Measurements from ENCODE around the gene BORCS5. TPM values are rescaled to one million over a fixed set of nuclear protein-coding genes. Genes with fewer than 3 reads are reported as not detected.

BORCS5 gene
- total RNA-seq, 1 experiment from 2014 or later, result 13.9 TPM

DNA sequence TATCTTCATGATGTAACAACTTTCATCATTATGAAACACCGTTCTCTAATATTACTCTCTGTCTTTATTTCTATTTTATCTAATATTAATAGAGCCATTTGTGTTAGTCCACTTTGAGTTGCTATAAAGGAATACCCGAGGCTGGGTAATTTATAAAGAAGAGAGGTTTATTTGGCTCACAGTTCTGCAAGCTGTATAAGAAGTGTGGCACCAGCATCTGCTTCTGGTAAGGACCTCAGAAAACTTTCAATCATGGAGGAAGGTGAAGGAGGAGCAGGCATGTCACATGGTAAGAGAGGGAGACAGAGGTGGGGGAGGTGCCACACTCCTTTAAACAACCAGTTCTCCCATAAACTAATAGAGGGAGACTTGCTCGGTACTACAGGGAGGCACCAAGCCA lies 25.1 kb downstream of the BORCS5 start:
- WGBS (ENCODE audit: extremely low coverage, insufficient read length, low lambda C conversion rate), result no CpG with 5 or more reads among the region's 3 CpGs
- Histone ChIP-seq H3K4ac (ENCODE audit: low read depth, low read length) (no peak overlapping the region), H2BK15ac (ENCODE audit: low read depth, low read length) (no peak overlapping the region), H2BK5ac (ENCODE audit: insufficient read length, low read length) (no peak overlapping the region), H3K23me2 (ENCODE audit: insufficient read length, low read depth, low read length, poor library complexity, severe bottlenecking) (no peaks in the 10 kb centered on the region), H3K23ac (ENCODE audit: insufficient read length, low read depth, low read length) (no peak overlapping the region), H2AK5ac (ENCODE audit: insufficient read length, low read length) (no peak overlapping the region), H3K27me3 (ENCODE audit: insufficient read depth, low read length) (no peaks in the 10 kb centered on the region), H4K91ac (ENCODE audit: insufficient read length, low read depth, low read length) (no peak overlapping the region), H3K79me2 (ENCODE audit: insufficient read depth, low read length) (no peaks in the 10 kb centered on the region), H3K4me1 (ENCODE audit: insufficient read depth, low read length) (peaks cover 7% of the 10 kb centered on the region; the same call in 1 of the 2 replicates), H3K4me2 (ENCODE audit: insufficient read depth, insufficient read length, low read length) (no peak overlapping the region), H3T11ph (ENCODE audit: low read length) (no peak overlapping the region), H2AFZ (ENCODE audit: low read length) (no peak overlapping the region), H3K18ac (ENCODE audit: insufficient read length, low read depth, low read length) (no peak overlapping the region), H4K20me1 (ENCODE audit: control insufficient read depth, insufficient read depth, insufficient read length) (no peaks in the 10 kb centered on the region), H4K8ac (replicated peaks; ENCODE audit: insufficient read length, low read depth, low read length) (no peak overlapping the region), H3K56ac (ENCODE audit: insufficient read length, low read depth, low read length) (no peak overlapping the region), H3K27ac (ENCODE audit: insufficient read length, low read depth, low read length) (no peak overlapping the region), H2BK20ac (ENCODE audit: low read depth, low read length, poor library complexity, severe bottlenecking) (no peak overlapping the region), H2BK120ac (ENCODE audit: low read depth, low read length, poor library complexity, severe bottlenecking) (no peak overlapping the region), H4K5ac (ENCODE audit: insufficient read length, low read depth, low read length) (no peak overlapping the region), H3K79me1 (ENCODE audit: insufficient read depth, low read depth, low read length, poor library complexity, severe bottlenecking) (no peaks in the 10 kb centered on the region), H3K14ac (ENCODE audit: insufficient read depth, low read length) (no peak overlapping the region), H3K9me3 (ENCODE audit: control insufficient read depth, low read depth, low read length) (no peaks in the 10 kb centered on the region), H3K9ac (ENCODE audit: extremely low read depth, insufficient read length, low read length) (no peak overlapping the region), H2BK12ac (ENCODE audit: insufficient read length, low read depth, low read length) (no peak overlapping the region)
- no peaks in the 10 kb centered on the region for H3K27me3 Mint-ChIP-seq (ENCODE audit: low read depth)
- no peak for DNase-seq
- H3K4me3 Mint-ChIP-seq, result no peak overlapping the region
- H3K27ac Mint-ChIP-seq, result no peak overlapping the region
- H3K4me1 Mint-ChIP-seq, result peaks cover 41 to 43% of the 10 kb centered on the region in 2 experiments
- H3K9me3 Mint-ChIP-seq, result peaks cover 10 to 21% of the 10 kb centered on the region in 2 experiments
- TF ChIP-seq, protein P1, sequence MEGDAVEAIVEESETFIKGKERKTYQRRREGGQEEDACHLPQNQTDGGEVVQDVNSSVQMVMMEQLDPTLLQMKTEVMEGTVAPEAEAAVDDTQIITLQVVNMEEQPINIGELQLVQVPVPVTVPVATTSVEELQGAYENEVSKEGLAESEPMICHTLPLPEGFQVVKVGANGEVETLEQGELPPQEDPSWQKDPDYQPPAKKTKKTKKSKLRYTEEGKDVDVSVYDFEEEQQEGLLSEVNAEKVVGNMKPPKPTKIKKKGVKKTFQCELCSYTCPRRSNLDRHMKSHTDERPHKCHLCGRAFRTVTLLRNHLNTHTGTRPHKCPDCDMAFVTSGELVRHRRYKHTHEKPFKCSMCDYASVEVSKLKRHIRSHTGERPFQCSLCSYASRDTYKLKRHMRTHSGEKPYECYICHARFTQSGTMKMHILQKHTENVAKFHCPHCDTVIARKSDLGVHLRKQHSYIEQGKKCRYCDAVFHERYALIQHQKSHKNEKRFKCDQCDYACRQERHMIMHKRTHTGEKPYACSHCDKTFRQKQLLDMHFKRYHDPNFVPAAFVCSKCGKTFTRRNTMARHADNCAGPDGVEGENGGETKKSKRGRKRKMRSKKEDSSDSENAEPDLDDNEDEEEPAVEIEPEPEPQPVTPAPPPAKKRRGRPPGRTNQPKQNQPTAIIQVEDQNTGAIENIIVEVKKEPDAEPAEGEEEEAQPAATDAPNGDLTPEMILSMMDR (conservative IDR thresholded peaks at IDR 0.05), result no peak
- H3K36me3 Mint-ChIP-seq (ENCODE audit: insufficient read depth in 1 of 3, low read depth in 3 of 3), result peaks cover 10 to 27% (median 14%) of the 10 kb centered on the region in 3 experiments

All from H9 (cell line).